Heart right ventricle (tissue), 16 donors: ENCODE measurements around the gene EIF4G1. TPM values are rescaled to one million over a fixed set of nuclear protein-coding genes. Genes with fewer than 3 reads are reported as not detected.
A peak's percentile ranks its signal among the peaks of the same experiment; 100 is the strongest.

ENCODE experiments used
- ATAC-seq, 8 donors: fragments of 200-7000 bp; cut with Tn5 transposase; one replicate each; pipeline ENCODE4 v1.9.1; 2020; ENCODE audit warnings: mild to moderate bottlenecking in 8 of 8, moderate library complexity in 8 of 8, moderate number of reproducible peaks in 1 of 8
- DNase-seq, 2 donors: peaks; one replicate each; pipeline ENCODE4 v3.0.0-alpha.2; 2020
- H3K27ac ChIP-seq, 10 donors: fragments of 200-600 bp; sonication (generic) in 2 of 10; one replicate each; pipeline versions ENCODE4 v1.5.0 to v1.8.0; 2020 to 2022; ENCODE audit warnings: mild to moderate bottlenecking in 3 of 10
- H3K27me3 ChIP-seq, 7 donors: fragments of 200-600 bp; one replicate each; pipeline ENCODE4 v1.8.0; 2021 to 2022; ENCODE audit warnings: mild to moderate bottlenecking in 2 of 7
- H3K36me3 ChIP-seq, 9 donors: fragments of 200-600 bp; sonication (generic) in 1 of 9; one replicate each; pipeline versions ENCODE4 v1.5.0 to v1.8.0; 2020 to 2022; ENCODE audit warnings: mild to moderate bottlenecking in 2 of 9
- H3K4me1 ChIP-seq, 9 donors: fragments of 200-600 bp; sonication (generic) in 1 of 9; one replicate each; pipeline versions ENCODE4 v1.5.0 to v1.8.0; 2020 to 2022; ENCODE audit warnings: mild to moderate bottlenecking in 4 of 9
- H3K4me3 ChIP-seq, 10 donors: fragments of 200-600 bp; sonication (generic) in 2 of 10; one replicate each; pipeline versions ENCODE4 v1.5.0 to v1.8.0; 2020 to 2022; ENCODE audit warnings: mild to moderate bottlenecking in 7 of 10, moderate library complexity in 2 of 10
- H3K9me3 ChIP-seq, 11 donors: fragments of 200-600 bp in 10 of 11; sonication (generic) in 2 of 11; one replicate each; pipeline versions ENCODE4 v1.5.0 to v1.8.0; 2013 to 2022; ENCODE audit warnings: mild to moderate bottlenecking in 2 of 11, control low read depth in 1 of 11, moderate library complexity in 1 of 11
- CTCF ChIP-seq, 9 donors: fragments of 200-600 bp; sonication (generic) in 2 of 9; IDR thresholded peaks; one replicate each; pipeline versions ENCODE4 v1.5.0 to v1.8.0; 2021 to 2022; ENCODE audit warnings: antibody characterized with exemption in 9 of 9, mild to moderate bottlenecking in 5 of 9, moderate library complexity in 1 of 9
- WGBS, 2 donors: extraction: QIAGEN DNeasy Blood & Tissue Kit; methylation state at CpG; one replicate each; pipeline ENCODE4 v1.1.7; 2013; ENCODE audit warnings: inconsistent platforms in 1 of 2; 5-methylcytosine and 5-hydroxymethylcytosine counted together
- intact Hi-C, 10 donors: fragments of 100-400 bp; cut with DNase I; formaldehyde crosslinking; loops; one replicate each; pipeline versions ENCODE4 v1.11.1 to v1.14.2; 2022
- polyA plus RNA-seq, 2 donors: library from polyadenylated mRNA; stranded (reverse); fragments of 200-250 nt; gene quantifications; one replicate each; pipeline ENCODE4 v1.2.3, GENCODE V29; 2013
- total RNA-seq, 10 donors: library from RNA; stranded (reverse); fragmentation: NEBNext Ultra II Directional in 3 of 10; extraction: Animal tissue kit (Norgen Biotek cat#: 25700) in 3 of 10; gene quantifications; one replicate each; pipeline versions ENCODE4 v1.2.1 to v1.2.4, GENCODE V29; 2021 to 2023
- donor health status: Arrhythmogenic right ventricular cardiomyopathy.
- donor health status: ischemic (EF 13 %, LVEDD 7.1; RV severe dilation, severe dysfunction).
- donor health status: healthy with polysubstance abuse.
- donor health status: DM: no; HTN: yes; CAD: no.
- donor health status: DM: no; HTN: no; CAD: no.
- donor health status: ischemic (EF 25% LVEDD 6.9; RV normal size, moderate dysfunction).
- donor health status: ischemic (EF 25% LVEDD 5.7; RV mildly dilated, moderate dysfunction).
- donor health status: healthy.
- donor health status: DM: yes; HTN: yes; CAD: no.
- donor health status: Ischemic cardiomyopathy.
- donor health status: ischemic (EF 35%, LVEDD 5.7; RV mildly dilated, moderate dysfunction).
- donor health status: nonischemic (EF 11% LVEDD 7.7; RV severe dilation, severe dysfunction).
- donor health status: DM: yes; HTN: yes; CAD: no.
- donor health status: PGD.
- donor health status: ischemic (EF 29% LVEDD 5.4; RV normal size, mild dysfunction).
- donor health status: nonischemic (EF 23%, LVEDD 6.1; RV moderate dilation, normal function).

Gene EIF4G1
- total and polyA plus RNA-seq, 12 donors, result 142 to 316 (median 209) TPM

- peak overlapping the region; percentile 51 to 96 (median 82) for H3K4me3 ChIP-seq
- DNase-seq, result peak in 1 of 2 donors; percentile 57
- no peak for TF ChIP-seq CTCF (IDR thresholded peaks at IDR 0.05)
- ATAC-seq, result peak; percentile 21 to 61 (median 44)
- peaks cover 18 to 73% (median 45%) of the 10 kb centered on the region in 9 donors for H3K4me1 ChIP-seq
- no peaks in the 10 kb centered on the region for H3K9me3 ChIP-seq
- H3K27ac ChIP-seq, result peak overlapping the region; percentile 81 to 99 (median 96)
- peaks cover 0 to 49% (median 29%) of the 10 kb centered on the region in 9 donors for H3K36me3 ChIP-seq
- WGBS, 2 donors, result 10 to 12% methylated on average over 17 of the region's 17 CpGs
- no peaks in the 10 kb centered on the region for H3K27me3 ChIP-seq
- intact Hi-C loops, result loop anchor here in 2 of 10 donors (1.0 to 10.0 kb wide), 4 partner anchors 16 to 152 kb away; partner anchors contain the start of genes ABCF3 (in 1 of the 2) and PSMD2 (in 1 of the 2)
Observed at GRCh38 chr3:184336547-184337398, 22.4 kb downstream of the EIF4G1 start.

GRCh38 chr3:184337399-184337714, 23.0 kb downstream of the EIF4G1 start, which contains the start of gene FAM131A:
TSS of gene FAM131A (plus strand) at chr3:184337600. CDS start at chr3:184337631, 31 bp downstream.
- Histone ChIP-seq H3K4me1 (peaks cover 18 to 68% (median 41%) of the 10 kb centered on the region in 9 donors), H3K27ac (peak within 1 kb of the TSS; percentile 81 to 99 (median 96)), H3K4me3 (peak within 1 kb of the TSS; percentile 51 to 96 (median 82)), H3K9me3 (no peaks in the 10 kb centered on the region), H3K36me3 (peaks cover 0 to 49% (median 29%) of the 10 kb centered on the region in 9 donors), H3K27me3 (no peaks in the 10 kb centered on the region)
- WGBS, 2 donors, result 21 to 29% methylated on average over 6 of the region's 6 CpGs
- ATAC-seq, result peak; percentile 43 to 76 (median 62)
- TF ChIP-seq CTCF (IDR thresholded peaks at IDR 0.05), result no peak
- intact Hi-C loops, result loop anchor here in 2 of 10 donors (1.0 to 10.0 kb wide), 4 partner anchors 17 to 153 kb away; partner anchors contain the start of genes ABCF3 (in 1 of the 2) and PSMD2 (in 1 of the 2)
- DNase-seq, result peak; percentile 53 to 81

- Histone ChIP-seq H3K27me3 (no peaks in the 10 kb centered on the region), H3K9me3 (no peaks in the 10 kb centered on the region), H3K4me1 (peaks cover 18 to 61% (median 41%) of the 10 kb centered on the region in 9 donors), H3K36me3 (peaks cover 0 to 49% (median 30%) of the 10 kb centered on the region in 9 donors), H3K4me3 (peak overlapping the region in 9 of 10 donors; percentile 5 to 96 (median 82)), H3K27ac (peak overlapping the region; percentile 81 to 99 (median 96))
- ATAC-seq (no peak), DNase-seq (no peak)
- TF ChIP-seq CTCF (IDR thresholded peaks at IDR 0.05), result no peak
- 55 to 60% methylated on average over 7 of the region's 7 CpGs for WGBS, 2 donors
- intact Hi-C loops, result loop anchor here in 2 of 10 donors (1.0 to 10.0 kb wide), 5 partner anchors 18 to 153 kb away; partner anchors contain the start of genes ABCF3 (in 1 of the 2), EIF4G1 (in 1 of the 2) and PSMD2 (in 1 of the 2)
Observed at GRCh38 chr3:184337981-184338380, 23.6 kb downstream of the EIF4G1 start.

GRCh38 chr3:184338511-184338945, 24.1 kb downstream of the EIF4G1 start:
- 11 to 15% methylated on average over 36 to 37 of the region's 37 CpGs for WGBS, 2 donors
- Histone ChIP-seq H3K27me3 (no peaks in the 10 kb centered on the region), H3K4me1 (peaks cover 18 to 60% (median 41%) of the 10 kb centered on the region in 9 donors), H3K4me3 (peak overlapping the region in 9 of 10 donors; percentile 5 to 96 (median 82)), H3K36me3 (peaks cover 0 to 49% (median 32%) of the 10 kb centered on the region in 9 donors), H3K9me3 (no peaks in the 10 kb centered on the region), H3K27ac (peak overlapping the region; percentile 81 to 99 (median 96))
- peak; percentile 32 to 71 (median 55) for ATAC-seq
- peak in 8 of 9 donors; percentile 9 to 51 (median 26) for TF ChIP-seq CTCF (IDR thresholded peaks at IDR 0.05)
- peak; percentile 89 for DNase-seq
- intact Hi-C loops, result loop anchor here in 2 of 10 donors (2.0 to 10.0 kb wide), 2 partner anchors 24 to 154 kb away; partner anchors contain the start of genes ABCF3 (in 1 of the 2) and EIF4G1 (in 1 of the 2)
